ENCODE results near the gene S100A5.
"Not testable (repeated sequence)": the region's sequence is repeated elsewhere in the genome, so short reads cannot be mapped to it uniquely, and the experiment has no call there.

Gene S100A5

DNA sequence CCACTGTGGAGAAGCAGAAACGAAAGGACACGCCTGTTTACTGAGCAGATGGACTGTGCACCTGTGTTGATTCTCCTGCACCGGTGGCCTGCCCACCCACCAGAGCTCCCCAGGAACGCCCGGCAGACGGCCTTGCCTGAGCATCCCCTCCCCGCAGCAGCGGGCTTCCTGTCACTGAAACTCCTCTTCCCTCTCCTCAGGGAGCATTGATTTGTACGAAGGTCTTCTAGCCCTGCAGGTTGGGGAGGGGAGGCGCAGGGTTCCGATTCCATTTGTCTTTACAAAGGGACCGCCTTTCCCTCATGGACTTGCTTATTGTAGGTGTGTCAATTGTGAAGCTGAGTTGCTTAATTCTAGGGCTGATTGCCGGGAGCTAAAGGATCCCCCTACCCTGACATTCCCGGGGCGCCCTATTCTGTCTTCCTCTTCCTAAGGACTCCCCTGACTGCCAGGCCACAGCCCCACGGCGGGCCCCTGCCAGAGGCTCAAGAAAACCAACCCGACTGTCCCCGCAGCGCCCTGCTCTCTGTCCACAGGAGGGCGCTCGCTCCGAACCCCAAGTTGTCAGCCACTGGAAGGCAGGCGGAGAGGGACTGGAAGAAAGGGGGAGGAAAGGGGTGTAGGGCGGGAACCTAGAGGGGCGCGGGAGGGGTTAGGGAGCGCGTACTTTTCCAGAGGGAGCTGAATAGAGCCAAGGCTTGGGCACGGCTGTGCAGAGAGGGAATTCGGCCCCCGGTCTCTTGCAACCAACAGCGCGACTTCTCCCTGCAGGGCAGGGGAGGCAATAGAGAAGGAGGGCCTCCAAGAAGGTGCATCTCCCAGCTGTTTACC is 7.8 kb downstream of the S100A5 start:
- DNase-seq, result peak; percentile 61 to 84 (median 71)

DNA sequence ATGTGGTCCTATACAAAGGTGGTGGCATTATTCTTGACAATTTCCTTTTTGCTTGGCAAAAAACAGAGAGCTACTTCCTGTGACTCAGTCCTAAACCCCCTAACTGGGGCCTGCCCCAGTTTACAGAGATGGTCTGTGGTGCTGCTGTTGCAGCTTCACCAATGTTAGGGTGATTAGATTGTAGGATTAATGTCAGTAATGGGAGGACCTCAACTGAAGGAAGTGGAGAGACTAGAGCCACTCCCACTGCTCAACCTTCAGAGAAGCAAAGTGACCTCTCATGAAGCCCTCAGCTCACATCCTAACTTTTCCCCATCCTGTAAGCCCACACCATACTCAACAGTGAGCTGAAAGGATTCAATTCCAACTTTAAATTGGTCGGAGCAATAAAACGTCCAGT is 8.6 kb downstream of the S100A5 start:
- peak in 2 of 5 experiments; percentile 69 to 89 for DNase-seq

DNA sequence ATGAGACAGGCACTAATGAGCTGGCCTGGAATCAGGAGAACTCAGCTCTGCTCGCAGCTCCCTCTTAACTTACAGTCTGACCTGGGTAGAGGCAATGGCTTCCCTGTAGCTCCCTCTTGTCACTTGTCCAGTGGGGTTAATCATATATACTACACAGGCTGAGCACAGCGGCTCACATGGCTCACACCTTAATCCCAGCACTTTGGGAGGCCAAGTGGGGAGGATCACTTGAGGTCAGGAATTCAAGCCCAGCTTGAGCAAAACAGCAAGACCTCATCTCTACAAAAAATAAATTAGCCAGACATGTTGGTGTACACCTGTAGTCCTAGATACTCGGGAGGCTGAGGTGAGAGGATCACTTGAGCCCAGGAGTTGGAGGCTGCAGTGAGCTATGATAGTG is 9.1 kb downstream of the S100A5 start:
- DNase-seq, result no peak

DNA sequence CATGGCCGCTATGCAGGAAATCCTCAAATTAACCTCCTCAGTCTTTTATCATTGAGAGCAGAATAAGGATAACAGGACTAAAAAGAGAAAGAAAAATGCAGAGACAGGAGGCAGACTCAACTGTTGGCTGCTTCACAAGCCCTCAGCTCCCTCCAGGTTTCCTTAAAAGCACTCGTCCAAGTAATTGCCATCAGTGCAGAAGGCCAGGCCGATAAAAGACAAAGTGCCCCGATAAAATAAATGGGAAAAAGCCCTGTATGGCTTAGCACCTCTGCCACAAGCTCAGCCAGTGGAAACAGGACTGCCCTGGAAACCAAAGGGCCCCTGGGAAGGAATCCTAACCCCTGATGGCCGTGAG is 13.1 kb downstream of the S100A5 start:
- DNase-seq, result no peak

DNA sequence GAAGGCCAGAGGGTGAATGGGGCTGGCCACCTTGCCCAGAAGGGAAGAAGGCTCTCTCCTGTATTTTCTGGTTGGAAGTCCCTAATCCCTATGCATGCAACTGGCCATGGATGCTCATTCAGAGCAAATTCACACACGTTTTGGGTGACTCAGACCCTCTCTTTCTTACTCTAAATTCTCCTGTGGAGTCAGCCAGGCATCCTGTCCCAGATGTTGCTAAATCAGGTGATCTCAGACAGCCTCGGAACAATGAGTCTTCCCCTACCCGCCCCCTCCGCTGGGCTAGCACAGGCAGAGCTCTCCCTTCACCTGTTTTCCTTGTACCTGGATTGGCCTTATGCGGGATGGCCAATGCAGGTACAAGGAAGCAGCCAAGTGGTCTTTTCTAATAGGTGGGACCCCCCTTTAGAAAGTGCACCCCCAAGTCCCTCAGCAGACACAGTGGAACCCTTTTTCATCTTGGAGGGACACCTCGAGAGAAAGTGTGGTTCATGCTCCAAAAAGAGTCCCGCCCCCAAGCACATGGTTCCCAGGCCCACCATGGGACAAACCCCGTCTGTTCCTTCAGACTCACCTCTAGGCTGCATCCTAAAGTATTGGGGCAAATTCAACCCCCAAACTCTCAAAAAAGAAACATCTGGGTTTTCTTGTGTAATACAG is 13.6 kb downstream of the S100A5 start:
- DNase-seq, result no peak

DNA sequence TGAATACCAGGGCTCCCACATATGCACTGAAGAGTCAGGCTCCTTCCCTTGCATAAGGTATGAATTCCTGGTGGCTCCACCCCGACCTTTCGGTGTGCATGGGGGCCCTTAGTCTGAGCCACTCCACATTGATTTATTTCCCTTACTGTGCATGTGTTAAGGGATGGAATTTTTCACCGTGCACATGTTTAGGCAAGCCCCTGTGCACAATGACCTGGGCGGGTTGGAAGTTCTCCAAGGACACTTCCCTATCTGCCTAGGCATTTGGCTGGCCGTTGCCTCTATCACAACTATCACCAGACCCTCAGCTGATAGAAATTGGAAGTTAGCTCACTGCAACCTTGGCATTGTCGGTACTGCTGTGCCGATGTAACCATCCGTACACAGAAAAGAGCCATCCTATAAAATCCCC is 14.6 kb downstream of the S100A5 start:
- DNase-seq, result no peak

DNA sequence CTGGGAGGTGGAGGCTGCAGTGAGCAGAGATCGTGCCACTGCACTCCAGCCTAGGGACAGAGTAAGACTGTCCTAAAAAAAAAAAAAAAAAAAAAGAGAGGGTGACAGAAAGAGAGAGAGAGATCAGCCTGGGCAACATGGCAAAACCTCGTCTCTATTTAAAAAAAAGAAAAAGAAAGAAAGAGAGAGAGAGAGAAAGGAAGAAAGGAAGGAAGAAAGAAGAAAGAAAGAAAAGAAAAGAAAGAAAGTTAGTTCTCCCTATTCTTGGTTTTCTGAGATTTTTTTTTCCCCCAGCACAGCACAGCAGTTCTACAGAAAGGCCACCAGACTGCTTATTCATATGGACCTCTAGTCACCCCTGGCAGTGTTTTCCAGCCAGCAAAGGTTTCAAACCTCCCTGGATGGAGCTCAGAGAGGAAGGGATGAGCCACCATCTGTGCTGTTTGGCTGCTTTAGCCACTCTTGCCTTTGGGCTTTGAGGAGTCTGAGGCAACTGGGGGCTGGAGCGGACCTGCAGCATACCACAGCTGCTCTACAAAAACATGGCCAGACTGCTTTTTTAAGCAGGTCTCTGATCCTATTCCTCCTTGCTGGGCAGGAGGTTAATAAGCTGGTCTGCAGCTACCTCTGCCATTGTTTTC is 15.5 kb downstream of the S100A5 start:
- no peak for DNase-seq

DNA sequence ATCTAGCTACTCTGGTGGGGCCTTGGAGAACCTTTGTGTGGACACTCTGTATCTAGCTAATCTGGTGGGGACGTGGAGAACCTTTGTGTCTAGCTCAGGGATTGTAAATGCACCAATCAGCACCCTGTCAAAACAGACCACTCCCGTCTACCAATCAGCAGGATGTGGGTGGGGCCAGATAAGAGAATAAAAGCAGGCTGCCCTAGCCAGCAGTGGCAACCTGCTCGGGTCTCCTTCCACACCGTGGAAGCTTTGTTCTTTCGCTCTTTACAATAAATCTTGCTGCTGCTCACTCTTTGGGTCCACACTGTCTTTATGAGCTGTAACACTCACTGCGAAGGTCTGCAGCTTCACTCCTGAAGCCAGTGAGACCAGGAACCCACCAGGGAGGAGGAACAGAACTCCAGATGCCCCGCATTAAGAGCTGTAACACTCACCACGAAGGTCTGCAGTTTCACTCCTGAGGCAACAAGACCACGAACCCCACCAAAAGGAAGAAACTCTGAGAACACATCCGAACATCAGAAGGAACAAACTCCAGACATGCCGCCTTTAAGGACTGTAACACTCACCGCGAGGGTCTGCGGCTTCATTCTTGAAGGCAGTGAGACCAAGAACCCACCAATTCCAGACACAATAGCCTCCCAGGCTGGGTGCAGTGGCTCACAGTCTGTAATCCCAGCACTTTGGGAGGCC is 18.2 kb downstream of the S100A5 start:
- not testable (repeated sequence) for DNase-seq

DNA sequence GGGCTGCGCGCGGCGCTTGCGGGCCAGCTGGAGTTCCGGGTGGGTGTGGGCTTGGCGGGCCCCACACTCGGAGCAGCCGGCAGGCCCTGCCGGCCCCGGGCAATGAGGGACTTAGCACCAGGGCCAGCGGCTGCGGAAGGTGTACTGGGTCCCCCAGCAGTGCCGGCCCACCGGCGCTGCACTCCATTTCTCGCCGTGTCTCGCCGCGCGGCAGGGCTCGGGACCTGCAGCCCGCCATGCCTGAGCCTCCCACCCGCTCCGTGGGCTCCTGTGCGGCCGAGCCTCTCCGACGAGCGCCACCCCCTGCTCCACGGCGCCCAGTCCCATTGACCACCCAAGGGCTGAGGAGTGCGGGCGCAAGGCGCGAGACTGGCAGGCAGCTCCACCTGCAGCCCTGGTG is 18.9 kb downstream of the S100A5 start:
- DNase-seq, result not testable (repeated sequence)

DNA sequence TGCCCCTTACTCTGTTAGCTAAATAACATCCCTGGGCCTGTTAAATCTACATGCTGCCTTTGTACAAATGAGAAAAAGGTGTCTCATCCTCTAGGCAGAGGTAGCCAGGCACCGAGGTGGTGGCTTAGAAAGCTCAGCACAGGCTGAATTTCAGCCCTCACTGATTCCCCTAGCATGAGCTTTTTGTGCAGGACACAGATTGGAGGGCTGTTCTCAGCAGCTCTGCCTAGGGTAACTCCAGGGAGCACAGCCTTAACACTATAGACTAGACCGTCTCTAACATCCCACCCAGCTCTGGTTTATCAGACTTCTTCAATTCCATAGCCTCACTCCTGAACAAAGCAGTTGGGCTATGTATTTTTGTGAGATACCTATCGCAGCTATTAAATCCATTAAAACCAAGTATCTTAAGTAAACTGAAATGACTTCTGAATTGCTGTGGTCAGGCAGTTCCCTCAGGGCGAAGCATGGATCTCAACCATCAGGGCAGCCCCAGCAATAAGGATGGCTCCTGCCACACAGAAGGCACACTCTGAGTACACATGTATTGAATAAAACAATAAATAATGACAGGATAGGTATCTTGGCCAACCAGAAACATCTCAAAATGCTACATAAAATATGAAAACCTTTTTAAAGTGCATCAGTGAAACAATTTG is 19.8 kb downstream of the S100A5 start:
- no peak for DNase-seq

DNA sequence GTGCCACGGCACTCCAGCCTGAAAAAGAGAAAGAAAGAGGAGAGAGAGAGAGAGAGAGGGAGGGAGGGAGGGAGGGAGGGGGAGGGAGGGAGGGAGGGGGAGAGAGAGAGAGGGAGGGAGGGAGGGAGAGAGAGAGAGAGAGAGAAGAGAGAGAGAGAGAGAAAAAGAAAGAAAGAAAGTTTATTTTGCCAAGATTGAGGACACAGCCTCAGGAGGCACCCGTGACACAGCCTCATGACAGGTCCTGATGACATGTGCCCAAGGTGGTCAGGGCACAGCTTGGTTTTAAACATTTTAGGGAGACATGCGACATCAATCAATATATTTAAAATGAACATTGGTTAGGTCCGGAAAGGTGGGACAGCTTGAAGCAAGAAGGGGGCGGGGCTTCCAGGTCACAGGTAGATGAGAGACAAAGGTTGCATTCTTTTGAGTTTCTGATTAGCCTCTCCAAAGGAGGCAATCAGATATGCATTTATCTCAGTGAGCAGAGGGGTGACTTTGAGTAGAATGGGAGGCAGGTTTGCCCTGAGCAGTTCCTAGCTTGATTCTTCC is 20.5 kb downstream of the S100A5 start:
- DNase-seq, result not testable (repeated sequence)

DNA sequence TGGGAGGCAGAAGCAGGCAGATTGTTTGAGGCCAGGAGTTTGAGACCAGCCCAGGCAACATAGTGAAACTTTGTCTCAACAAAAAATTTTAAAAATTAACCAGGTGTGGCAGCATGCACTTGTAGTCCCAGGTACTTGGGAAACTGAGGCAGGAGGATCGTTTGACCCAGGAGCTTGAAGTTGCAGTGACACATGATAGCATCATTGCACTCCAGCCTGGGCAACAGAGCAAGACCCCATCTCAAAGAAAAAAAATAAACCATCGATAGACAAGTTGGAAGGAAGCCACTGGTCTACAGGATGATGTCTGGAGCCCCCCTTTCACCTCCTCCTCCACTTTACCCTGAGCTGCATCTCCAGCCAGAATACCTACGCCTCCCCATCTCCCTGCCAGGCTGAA is 21.5 kb downstream of the S100A5 start:
- no peak for DNase-seq

DNA sequence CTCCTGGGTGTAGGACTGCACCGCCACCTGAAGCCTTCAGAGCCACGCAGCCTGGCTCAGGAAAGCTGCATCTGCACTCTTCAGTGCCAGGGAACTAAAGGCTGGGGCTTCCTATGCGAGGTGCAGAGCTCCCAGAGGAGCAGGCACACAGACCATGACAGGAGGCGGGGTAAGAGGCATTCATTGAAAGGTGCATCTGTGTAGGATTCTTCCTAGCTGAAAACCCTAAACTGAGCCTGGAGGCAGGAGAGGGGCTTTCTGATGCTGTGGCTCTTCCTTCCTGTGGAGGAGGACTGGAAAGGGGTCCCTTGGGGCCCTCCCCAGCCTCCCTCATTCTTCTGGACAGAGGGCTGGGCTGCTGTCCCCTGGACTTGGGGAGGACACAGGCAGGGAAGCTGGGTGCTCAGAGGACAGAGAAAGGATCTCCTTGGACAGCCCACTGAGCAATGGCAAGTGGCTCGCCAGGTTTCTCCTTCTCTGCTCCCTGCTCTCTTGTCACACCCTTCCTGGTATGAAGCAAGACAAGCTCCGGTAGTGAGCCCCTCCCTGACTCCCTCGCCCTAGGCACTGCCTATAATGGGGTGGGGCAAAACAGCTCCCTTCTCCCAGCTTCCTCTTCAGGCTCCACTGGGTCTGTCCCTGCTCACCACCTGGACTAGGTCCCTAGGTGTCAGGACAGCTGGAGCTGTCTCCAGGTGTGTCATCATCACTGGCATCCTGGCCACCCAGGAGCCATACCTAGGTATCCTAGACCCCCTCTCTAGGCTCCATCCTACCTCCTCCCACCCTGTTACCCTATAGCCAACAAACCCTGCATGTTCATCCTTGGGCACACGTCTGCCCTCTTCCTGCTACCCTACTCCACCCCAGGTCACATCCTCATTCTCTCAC is 25.0 kb downstream of the S100A5 start:
- no peak for DNase-seq

DNA sequence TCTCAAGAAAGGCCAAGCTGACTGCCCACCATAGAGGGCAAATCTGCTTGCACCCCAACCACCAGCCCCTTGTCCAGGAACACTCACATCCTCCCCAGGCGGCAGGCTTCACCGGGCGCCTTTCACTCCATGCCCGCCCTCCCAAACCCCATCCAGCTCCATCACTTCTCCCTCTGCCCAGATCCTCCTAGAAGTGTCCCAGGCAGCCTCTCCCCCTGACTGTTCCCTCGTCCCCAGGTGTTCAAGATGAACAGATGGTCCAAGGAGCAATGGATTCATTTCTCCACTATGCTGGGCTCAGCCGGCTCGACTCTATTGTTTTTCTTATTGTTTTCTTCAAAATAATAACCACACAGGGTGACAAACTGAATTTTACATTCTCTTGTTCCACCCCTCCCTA is 27.1 kb downstream of the S100A5 start:
- DNase-seq, result no peak

DNA sequence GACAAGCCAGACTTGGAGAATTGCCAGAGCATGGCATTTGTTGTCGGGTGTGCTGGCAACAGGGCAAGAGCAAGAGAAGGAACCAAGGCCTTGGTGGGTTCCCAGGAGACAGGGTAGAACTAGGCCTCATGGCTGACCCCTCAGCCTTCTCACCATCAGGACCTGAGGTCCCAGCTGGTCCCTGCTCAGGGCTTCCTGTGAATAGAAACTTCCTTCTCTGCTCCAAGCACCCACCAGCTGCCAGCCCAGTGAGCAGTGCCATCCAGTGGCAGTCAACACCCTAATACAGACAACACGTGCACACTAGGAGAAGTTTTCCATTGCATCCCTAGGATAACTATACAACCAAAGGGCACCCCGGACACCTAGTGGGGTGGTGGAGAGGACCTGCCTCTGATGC is 27.7 kb downstream of the S100A5 start:
- DNase-seq, result no peak

DNA sequence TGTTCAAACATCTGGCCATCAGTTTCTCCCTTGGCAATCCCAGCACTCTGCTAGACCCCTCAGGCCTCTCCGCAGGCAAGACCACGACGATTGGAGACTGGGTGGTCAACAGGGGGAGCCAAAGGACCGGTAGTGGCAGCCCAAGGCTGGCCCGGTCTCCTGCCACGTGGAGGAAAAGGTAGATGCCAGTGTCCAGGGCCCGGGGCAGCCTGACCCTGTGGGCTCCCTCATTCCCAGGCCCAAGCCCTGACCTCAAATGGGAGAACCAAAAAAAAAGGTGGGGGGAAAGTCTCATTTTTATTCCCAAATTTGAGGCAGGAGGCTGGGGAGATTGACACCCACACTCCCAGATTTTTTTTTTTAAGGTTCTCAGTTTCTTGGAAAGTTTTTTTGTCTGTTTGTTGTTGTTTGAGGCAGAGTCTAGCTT is 29.7 kb downstream of the S100A5 start:
- peak; percentile 47 to 67 (median 62) for DNase-seq

DNA sequence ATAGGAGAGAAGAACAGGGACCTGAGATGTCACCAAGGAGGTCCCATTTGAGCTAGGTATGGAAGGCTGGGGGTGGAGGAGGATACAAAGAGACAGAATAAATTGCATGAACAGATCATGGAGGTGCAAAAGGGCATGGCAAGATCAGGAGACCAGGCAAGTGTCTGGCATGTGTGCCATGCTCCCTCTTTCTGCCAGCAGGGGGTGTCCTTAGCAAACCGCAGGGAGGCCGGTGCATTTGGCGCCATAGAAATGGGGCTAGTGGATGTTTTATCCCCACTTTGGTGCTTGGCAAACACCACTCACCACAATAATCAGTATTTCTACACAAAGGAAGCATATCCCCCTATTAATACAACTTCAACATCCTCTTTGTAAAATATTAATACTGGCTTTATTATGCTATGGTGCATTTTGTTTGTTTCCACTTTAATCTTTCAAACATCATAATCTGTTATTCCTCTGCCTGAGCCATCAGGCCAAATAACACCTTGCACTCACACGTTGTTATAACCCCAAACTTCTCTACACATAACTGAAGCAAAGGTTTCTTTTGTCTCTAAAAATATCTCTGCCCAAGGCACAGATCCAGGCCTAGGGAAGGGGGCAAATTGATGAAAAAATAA is 30.9 kb downstream of the S100A5 start:
- DNase-seq, result peak in 4 of 5 experiments; percentile 24 to 70 (median 47)

DNA sequence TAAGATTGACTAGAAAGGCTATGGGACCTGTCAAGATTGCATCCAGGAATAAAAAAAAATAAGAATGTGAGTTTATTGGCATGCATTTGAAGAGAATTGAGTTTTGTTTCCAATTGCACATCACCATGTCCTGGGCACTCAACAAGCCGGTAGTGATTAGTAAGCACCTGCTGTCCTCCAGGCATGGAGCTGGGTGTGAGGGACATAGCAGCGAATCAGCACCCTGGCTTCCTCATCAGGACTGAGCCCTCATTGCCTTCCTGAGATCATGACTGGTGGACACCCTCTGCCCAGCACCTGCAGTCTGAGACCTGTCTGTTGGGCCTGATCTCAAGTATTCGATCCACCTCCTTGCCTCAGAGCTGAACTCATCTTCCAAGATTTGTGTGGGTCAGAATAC is 31.7 kb downstream of the S100A5 start:
- DNase-seq, result no peak

DNA sequence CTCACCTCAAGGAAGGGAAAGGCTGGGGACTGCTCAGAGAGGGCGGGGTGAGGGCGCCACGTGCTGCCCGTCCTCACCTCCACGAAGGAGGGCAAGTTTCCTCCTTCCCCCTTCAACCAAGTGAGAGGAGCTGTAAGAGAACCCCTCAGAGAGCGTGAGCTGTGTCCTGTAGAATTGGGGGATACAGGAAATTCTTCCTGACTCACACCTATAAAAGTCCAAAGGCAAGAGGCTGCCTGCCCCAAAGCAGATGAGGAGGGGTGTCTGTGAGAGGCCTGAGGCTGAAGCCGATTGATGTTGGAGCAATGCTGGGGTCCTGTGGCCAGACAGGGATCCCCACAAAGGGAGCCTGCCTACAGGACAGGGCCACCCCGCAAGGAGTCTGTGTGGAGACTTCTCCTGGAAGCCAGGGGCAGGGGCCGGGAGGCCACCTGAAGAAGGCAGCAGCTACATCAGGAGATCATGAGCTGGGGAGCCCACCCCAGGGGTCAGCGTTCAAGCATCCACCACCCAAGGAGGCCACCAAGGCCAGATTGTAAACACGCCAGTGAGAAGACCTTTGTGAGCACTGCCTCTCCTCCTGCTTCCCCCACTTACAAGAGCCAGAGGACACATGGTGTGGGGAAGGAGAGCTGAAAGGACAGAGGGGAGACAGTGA is 32.7 kb downstream of the S100A5 start:
- DNase-seq, result no peak

DNA sequence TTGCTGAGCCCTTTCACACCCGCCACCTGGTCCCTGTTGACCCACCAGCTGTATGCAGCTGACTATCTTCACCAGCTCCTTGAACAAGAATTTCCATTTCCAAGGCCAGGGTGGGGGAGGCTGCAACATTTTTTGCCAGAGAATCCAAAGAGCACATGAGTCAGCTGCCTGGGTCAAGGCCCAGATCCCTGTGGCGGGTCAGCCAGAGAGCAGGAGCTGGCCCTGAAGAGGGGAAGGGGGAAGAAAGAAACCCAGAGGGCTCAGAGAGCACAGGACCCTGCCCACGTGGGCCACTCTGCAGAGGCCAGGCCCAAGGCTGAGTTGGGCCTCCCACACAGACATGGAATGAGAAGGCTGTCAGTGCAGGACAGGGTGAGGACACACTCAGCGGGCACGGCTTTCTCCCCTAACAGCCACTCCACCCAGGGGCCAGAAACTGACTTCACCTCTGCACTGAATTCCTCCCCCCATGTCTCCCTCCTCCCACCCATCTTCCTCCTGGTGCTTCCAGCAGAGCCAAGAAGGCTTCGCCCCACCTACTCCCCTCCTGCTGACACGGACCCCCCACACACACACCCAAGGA is 33.8 kb downstream of the S100A5 start:
- DNase-seq, result no peak
